Fibroblast of skin of abdomen (primary cell): ENCODE data around the gene PGM1. TPM values are rescaled to one million over a fixed set of nuclear protein-coding genes. Genes with fewer than 3 reads are reported as not detected.
"Not testable (repeated sequence)": the region's sequence is repeated elsewhere in the genome, so short reads cannot be mapped to it uniquely, and the experiment has no call there.

Experiments
- DNase-seq: peaks from one replicate; pipeline ENCODE4 v3.0.0-alpha.2; 2013
- polyA plus RNA-seq, 2 experiments: library from polyadenylated mRNA; unstranded; fragments of 120-200 nt; gene quantifications; one replicate each; pipeline ENCODE4 v1.2.1, GENCODE V29; 2013; ENCODE audit not compliant: insufficient read length in 2 of 2

The PGM1 gene
- polyA plus RNA-seq (2013, experiment 1 of 2; ENCODE audit: insufficient read length), result 68.2 TPM
- 68.7 TPM for polyA plus RNA-seq (2013, experiment 2 of 2; ENCODE audit: insufficient read length)

DNA sequence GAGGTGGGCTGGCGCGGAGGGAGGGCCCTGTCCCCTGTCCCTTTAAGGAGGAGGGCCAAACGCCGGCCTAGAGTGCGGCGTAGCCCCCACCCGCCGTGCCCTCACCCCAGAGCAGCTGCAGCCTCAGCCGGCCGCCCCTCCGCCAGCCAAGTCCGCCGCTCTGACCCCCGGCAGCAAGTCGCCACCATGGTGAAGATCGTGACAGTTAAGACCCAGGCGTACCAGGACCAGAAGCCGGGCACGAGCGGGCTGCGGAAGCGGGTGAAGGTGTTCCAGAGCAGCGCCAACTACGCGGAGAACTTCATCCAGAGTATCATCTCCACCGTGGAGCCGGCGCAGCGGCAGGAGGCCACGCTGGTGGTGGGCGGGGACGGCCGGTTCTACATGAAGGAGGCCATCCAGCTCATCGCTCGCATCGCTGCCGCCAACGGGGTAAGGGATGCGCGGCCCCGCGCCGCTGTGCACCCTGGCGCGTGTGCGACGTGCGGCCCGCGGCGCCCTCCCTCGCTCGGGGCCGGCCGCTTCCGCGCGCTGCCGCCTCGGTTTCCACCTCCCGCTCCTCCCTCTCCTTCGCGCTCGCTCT is at the start of gene PGM1:
TSS of gene PGM1 (plus strand) at position 109 of the 583 bp plus-strand sequence. CDS start at position 187, 78 bp downstream.
- peak; percentile 84 for DNase-seq

DNA sequence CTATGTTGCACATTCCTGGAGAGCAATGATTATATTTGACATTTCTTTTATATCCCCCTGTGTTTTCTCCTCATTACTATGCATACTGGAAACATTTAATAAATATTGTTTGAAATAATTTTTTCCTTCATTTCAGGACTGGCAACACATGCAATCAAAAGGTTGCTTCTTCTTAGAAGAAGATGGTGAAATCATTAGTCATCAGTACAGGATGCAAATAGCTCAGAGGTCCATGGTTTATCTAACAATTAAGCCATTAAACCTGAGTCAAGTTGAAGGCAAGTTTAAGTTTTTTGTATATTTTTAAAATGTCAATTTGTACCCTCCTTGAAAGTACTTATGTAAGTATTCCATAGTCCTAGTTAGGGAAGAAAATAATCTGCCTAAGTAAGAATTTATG is 47.4 kb upstream of the PGM1 start:
- peak; percentile 38 for DNase-seq

DNA sequence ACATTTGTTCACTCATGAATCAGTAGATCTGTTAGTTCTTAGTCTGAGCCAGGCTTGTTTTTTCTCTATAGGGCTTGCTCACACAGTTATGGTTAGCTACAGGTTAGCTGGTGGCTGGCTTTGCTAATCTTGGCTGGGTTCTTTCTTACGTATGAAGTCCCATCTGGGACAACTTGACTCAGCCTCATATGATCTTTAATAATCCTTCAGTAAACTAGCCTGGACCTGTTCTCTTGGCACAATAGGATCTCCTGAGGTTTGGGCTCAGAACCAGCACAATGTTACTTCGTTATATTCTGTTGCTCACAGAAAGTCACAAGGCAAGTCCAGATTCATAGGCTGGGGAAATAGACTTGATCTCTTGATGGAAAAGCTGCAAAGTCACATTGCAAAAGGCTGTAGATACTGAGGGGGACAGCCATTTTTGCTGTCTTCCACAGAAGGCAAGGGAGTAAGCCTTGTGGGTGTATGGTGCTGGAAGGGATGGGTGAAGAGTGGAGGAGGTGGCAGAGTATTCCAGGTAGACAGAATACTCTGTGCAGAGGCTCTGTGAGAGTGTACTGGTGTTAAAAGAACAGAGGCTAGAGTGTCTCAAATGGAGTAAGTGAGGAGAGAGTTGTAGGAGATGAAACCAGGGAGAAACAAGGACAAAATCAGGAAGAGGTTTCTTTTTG is 45.5 kb upstream of the PGM1 start:
- peak; percentile 5 for DNase-seq

DNA sequence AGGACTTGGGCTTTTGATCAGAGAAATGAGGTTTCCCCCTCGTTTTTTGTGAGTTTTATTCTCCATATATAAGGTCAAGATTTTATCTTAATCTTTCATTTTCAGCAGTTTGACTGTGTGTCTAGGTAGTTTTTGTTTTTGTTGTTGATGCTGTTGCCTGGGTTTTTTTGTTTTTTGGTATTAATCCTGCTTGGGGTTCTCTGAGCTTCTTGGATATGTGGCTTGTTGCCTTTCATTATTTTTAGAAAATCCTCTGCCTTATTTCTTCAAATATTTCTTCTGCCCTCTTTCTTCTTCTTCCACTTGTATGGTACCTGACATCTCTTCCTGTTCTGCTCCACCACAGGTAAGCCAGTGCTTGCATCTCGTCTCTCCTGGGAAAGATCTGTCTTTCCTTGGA is 44.9 kb upstream of the PGM1 start:
- no peak for DNase-seq

DNA sequence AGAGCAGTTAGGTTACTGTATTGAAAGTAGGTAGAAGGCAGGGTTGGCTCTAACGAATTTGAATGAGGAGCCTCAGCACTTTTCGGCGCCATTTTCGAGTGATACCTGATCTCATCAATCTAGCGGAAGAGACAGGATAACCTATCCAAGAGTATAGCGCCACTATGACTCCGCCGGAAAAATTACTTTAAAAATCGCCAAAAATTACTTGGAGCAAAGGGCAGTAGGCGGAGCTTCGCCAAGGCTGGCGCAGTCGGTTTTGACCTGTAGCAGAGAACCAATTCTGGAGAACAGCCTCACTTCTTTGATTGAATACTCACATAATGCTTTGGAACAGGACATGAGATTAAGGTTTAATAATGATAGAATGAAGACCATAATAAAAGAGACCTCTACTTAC is 44.3 kb upstream of the PGM1 start:
- no peak for DNase-seq

DNA sequence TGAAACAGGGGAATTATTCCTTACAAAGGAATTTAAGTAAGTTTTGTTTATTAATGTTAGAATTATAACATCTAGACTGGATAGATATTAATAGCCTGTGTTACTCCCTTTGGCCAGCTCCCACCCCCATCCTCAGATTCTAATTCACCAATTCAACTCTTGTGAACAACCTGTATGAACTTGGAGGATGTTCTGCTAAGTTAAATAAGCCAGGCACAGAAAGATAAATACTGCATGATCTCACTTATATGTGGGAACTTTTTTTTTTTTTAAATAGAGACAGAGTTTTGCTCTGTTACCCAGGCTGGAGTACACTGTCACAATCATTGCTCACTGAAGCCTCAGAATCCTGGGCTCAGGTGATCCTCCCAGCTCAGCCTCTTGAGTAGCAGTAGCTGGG is 37.7 kb upstream of the PGM1 start:
- no peak for DNase-seq

DNA sequence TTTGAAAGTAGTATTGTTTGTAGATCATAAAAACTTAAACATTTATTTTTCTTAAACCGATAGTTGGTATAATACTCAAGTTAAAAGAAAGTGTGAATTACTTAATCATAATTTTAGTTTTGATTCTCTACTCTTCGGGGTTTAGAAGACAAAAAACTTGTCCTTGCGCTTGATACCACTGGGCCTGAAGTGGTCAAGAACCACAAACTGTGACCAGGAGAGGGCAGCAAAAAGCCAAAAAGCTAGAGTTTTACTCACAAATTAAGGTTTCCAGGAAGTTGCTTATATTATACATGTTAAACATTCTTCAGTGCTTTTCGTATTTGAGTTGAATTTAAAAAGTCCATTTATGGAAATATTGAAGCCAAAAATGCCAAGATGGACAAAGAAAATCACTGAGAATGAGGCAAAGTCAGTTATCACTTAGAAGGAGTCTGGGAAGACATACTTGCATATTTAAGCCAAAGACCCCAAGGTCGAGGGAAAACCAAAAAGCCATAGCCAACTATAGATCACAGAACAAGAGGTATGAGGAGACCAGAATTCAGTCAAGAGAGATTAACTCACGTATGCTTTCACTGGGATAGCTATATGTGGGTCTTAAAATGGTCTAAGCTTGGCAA is 35.7 kb upstream of the PGM1 start:
- DNase-seq, result peak; percentile 34

DNA sequence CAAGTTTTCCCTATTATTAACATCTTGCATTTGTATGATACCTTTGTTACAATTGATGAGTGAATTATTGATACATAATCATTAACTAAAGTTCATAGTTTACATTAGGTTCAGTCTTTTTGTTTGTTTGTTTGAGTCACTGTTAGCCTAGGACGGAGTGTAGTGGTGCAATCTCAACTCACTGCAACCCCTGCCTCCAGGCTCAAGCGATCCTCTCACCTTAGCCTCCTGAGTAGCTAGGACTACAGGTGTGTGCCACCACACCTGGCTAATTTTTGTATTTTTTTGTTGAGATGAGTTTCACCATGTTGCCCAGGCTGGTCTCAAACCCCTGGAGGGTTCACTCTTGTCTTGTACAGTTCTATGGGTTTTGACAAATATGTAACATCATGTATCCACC is 33.9 kb upstream of the PGM1 start:
- DNase-seq, result no peak

DNA sequence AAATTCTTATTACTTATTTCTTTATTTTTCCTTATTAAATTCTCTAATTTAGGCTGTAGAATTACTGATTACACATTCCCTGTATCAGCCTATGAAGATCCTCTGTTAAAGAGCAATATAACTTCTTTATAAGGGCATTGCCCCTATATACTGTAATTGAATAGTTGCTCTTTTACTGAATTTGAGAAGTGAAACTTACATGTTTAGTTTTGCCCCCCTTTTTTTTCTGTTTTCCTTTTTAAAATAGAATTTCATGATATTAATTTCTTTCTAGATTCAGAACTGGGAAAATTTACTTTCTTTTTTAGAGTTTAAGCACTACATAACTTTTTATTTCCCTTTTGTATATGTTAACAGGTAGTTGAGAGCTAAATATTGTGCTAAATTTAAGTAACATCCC is 29.5 kb upstream of the PGM1 start:
- no peak for DNase-seq

DNA sequence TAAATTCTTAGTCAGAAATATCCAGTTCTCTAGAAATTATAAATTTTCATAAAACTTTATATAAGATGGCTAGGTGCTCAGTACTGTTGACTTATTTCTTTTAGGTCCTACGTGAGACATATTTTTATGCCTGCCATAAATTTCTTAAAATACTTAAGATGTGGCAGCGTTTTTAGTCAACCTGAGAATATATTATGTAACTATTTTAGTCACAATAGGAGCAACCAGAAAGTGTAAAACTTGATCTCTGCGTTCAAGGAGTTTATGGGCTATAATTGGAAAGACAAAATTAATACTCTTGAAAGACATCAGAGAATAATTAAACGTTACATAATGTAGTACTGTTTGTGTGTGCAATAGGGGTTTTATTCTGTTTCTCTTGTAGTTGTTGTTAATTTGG is 24.1 kb upstream of the PGM1 start:
- DNase-seq, result no peak

DNA sequence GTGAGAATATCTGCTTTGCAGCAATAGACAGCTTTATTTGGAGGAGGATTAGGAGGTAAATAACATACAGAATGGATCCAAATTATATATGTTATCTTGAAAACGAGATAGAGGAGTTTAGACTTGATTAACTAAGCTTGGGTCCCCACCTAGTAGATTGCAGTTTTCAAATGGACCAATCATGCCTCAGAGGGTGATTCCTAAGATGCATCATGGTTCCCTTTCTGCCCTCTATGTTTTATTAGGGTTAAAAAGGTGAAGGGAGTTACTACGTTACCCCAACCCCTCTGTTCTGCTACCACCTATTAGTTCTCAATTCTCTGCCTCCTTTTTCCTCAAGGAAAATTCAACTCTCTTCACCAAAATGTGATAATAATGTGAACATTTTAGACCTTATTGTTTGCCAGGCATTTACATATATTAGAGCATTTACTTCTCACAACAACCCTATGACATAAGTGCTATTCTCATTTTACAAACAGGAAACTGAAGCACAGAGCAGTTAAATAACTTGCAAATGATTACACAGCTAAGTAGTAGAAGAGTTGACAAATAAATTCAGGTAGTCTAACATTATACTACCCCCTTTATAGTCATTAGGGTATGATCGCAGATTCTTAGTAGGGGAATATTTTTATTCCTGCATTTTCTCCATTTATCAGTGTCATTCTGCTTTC is 23.4 kb upstream of the PGM1 start:
- DNase-seq, result no peak

DNA sequence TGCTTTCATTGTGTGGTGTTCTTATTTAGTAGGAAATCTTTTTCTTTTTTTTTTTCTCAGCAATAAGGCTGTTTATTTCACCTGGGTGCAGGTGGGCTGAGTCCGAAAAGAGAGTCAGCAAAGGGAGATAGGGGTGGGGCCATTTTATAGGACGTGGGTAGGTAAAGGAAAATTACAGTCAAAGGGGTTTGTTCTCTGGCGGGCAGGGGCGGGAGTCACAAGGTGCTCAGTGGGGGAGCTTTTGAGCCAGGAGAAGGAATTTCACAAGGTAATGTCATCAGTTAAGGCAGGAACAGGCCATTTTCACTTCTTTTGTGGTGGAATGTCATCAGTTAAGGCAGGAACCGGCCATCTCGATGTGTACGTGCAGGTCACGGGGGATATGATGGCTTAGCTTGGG is 20.5 kb upstream of the PGM1 start:
- DNase-seq, result not testable (repeated sequence)

DNA sequence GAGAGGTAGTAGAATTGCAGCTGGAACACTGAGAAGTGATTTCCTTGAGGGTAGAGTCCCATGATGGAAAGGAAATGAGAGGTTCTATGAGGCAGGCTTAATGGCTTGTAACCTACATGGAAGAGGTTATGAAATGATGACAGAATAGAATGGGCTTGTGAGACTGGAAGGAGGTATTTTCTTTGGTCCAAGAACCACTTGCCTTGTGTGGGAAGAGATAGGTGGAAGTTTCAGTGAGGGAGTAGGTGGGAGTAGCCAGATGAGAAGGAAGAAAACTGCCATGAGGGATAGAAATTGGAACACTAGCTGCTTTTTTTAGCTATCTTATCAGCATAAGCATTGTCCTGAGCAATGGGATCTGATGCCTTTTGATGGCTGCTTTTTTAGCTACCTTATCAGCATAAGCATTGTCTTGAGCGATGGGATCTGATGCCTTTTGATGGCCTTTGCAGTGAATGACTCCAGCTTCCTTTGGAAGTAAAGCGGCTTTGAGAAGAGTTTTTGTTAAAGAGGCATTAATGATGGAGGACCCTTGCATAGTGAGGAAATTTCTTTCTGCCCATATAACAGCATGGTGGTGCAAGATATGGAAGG is 18.9 kb upstream of the PGM1 start:
- not testable (repeated sequence) for DNase-seq

DNA sequence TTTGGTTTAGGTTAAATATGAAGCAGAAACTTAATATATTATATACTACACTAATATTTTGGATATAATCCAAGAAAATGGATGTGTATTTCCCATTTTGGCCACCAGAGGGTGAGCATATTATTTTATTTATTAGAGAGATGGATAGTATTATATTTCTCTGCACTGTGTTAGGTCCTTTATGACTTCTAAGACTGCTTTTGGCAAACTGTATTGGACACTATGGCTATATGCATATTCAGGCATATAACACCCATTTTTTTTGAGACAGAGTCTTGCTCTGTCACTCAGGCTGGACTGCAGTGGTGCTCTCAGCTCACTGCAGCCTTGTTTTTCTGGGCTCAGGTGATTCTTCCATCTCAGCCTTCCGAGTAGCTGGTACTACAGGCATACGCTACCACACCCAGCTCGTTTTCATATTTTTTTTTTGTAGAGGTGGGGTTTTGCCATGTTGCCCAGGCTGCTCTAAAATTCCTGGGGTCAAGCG is 17.8 kb upstream of the PGM1 start:
- DNase-seq, result peak; percentile 23

DNA sequence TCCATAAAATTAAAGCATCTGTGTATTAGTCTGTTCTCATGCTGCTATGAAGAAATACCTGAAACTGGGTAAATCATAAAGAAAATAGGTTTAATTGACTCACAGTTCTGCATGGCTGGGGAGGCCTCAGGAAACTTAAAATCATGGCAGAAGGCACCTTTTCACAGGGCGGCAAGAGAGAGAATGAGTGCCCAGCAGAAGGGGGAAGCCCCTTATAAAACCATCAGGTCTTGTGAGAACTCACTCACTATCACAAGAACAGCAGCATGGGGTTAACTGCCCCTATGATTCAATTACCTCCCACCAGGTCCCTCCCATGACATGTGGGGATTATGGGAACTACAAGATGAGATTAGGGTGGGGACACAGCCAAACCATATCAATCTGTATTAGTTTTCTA is 6.9 kb upstream of the PGM1 start:
- not testable (repeated sequence) for DNase-seq

DNA sequence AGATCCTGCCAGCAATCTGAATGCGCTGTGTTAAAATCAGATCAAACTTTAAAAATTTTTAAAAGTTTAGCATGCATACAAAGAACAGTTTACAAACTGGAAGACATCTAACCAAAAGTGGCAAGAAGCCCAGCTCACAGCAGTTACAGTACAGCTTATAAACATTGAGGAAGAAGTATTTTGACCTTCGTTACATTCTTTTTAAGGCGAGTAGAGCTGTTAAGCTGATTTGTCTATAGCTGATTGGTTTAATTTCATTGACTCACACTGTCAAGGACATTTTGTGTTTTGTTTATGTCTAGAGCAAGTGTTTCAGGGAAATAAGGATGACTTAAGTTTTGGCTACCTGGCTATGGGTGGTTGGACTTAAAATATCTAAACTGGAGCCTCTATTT is 3.0 kb upstream of the PGM1 start:
- DNase-seq, result no peak

DNA sequence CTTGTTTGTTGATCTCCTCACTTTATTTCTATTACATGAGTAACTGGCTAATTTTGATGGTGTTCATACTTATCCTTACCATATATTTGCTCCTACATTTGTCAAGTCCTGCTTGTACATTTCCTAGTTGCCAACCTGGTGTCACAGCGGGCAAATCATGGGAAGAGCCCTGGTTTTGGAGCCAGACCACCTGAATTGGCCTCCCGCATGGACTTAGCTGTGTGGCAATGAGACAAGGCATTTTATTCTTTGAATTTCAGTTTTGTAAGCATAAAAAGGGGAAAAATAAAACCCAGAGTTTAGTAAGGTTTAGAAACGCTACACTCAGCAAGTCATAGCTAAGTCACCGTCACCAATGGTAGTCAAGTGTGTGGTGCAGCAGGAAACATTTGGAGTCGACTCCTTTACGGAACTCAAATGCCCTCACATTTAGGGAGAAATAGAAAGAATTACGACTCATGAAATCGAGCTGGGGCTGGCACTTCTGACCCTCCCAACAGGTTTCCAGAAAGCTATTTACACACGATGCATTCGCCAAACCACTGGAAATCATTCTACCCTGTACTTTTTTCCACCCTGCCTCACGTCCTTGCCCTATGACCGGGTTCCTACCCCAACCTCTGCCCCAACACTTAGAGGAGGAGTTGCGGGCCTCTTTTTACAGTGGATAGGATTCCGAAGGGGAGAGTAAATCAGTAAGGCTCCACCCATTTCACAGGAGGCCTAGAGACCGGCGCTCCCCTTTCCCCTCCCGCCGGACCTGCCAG is 492 bp upstream of the PGM1 start:
- no peak for DNase-seq

DNA sequence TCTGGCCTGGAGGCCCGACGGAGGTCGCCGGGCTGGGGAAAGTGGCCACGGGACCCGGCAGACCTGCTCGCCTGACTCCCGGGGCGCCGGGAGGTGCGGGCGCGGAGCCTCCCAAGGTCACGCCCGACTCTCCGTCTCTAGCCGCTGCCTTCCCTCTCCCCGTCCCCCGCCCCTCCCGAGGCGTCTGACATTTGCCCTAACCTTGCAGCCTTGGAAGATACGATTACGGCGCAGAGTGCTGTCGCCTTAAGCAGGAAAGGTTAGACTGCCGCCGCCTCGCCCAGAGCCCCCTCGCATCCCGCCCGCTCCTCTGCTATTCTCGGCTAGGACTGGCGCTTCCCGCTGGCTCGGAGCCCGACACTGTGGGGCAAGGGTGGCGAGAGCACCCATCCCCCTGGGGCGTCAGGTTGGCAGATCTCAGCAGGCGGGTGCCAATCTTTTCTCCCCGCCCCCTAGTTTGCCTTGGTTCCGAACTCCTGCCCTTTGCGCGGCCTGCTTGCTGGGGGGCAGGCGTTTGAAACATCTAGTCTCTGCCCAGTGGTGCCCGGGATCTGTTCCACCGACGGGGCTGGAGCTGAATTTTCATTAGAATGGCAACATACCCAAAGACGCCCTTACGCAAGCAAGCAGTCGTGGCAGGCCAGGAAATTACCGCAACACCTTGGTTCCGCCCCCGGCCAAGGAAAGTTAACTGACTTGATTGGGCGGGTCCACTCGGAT is 835 bp downstream of the PGM1 start:
- peak; percentile 62 for DNase-seq

DNA sequence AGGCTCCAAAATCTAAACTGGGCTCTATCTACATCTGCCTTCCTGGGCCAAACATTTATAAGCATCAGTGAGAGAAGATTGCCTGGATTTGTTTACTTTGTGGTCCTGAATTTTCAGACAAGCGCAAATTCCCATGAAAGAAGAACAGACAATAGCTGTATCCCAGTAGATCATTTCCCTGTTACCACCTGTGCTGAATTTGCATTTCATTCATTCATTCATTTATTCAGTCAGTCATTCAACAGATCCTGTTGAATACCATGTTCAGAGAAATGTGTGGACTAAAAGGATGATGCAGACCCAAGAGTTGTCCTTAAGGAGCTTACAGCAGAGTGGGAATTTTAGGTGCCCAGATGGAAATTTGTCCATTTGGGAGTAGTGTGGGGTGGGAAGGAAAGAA is 2.2 kb downstream of the PGM1 start:
- no peak for DNase-seq

DNA sequence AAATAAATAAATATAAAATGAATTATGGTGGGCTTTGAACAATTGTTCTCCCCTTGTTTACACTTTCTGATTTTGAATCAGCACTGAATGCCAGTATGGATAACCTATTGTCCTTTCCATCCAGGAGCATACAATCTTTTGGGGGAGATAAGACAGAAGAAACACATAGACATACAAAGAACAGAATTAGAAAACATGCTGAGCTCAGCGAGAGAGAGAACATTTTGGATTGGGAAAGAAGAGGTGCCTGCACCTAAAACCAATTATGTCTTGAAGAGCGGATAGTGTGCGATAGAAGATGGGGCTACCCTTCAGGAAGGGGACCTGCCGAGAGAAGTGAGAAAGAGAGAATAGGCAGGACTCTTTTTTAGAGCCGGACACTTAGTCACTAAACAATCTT is 6.6 kb downstream of the PGM1 start:
- DNase-seq, result no peak

DNA sequence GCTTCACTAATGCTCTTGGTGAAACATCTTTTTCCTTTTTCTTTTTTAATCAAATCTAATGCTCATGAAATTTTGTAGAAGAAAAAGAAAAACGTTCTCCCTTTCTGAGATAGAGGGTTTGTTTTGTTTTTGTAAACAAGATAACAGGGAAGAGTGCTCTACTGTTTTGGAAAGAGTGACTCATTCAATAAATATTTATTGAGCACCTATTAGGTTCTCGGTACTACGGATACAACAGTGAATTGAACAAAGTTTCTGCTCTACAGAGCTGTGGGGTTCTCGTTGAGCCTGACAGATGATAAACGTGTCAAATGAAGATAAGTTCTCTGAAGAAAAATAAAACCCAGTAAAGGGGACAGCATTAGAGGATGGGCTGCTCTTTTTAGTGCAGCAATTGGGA is 7.0 kb downstream of the PGM1 start:
- no peak for DNase-seq
